Epithelial cell of esophagus (primary cell): ENCODE data around the gene TMPRSS7.
A peak's percentile ranks its signal among the peaks of the same experiment; 100 is the strongest.

Experiments used
- DNase-seq: peaks from one replicate; pipeline ENCODE4 v3.0.0; 2010; ENCODE audit warnings: low read depth
- H3K4me3 ChIP-seq: 2 replicates; pipeline ENCODE4 v1.5.1; 2011; ENCODE audit warnings: mild to moderate bottlenecking, low read length, control low read depth
- CTCF ChIP-seq: IDR thresholded peaks from 2 replicates; pipeline ENCODE4 v1.5.1; 2011; ENCODE audit warnings: low read depth, mild to moderate bottlenecking, low read length, control low read depth, inconsistent platforms; ENCODE audit not compliant: insufficient read depth; ENCODE audit errors: missing control alignments

The TMPRSS7 gene

GRCh38 chr3:112000367-112000771 is 34.2 kb upstream of the TMPRSS7 start:
- no peak overlapping the region for H3K4me3 ChIP-seq
- no peak for TF ChIP-seq CTCF

GRCh38 chr3:112000966-112001365 is 33.6 kb upstream of the TMPRSS7 start:
- DNase-seq = no peak
- TF ChIP-seq CTCF = no peak
- H3K4me3 ChIP-seq = no peak overlapping the region

More at GRCh38 chr3:112000367-112000771, 34.2 kb upstream of the TMPRSS7 start:
- DNase-seq = no peak

GRCh38 chr3:112001526-112001925 is 33.0 kb upstream of the TMPRSS7 start:
- no peak overlapping the region for H3K4me3 ChIP-seq

GRCh38 chr3:112002096-112002971 is 32.2 kb upstream of the TMPRSS7 start:
- TF ChIP-seq CTCF = no peak
- no peak overlapping the region for H3K4me3 ChIP-seq
- DNase-seq = peak; percentile 91

More at GRCh38 chr3:112001526-112001925, 33.0 kb upstream of the TMPRSS7 start:
- DNase-seq = no peak
- no peak for TF ChIP-seq CTCF

- TF ChIP-seq CTCF = no peak
- H3K4me3 ChIP-seq = no peak overlapping the region
- peak; percentile 76 for DNase-seq
These were observed 31.0 kb upstream of the TMPRSS7 start for GRCh38 chr3:112003321-112004080.

GRCh38 chr3:112004187-112004586 is 30.3 kb upstream of the TMPRSS7 start:
- DNase-seq = peak; percentile 63
- TF ChIP-seq CTCF = no peak
- no peak overlapping the region for H3K4me3 ChIP-seq

GRCh38 chr3:112004669-112005068 is 29.9 kb upstream of the TMPRSS7 start:
- no peak for TF ChIP-seq CTCF
- no peak overlapping the region for H3K4me3 ChIP-seq
- DNase-seq = no peak
